Liver (tissue), 9 donors: ENCODE results near the gene FAT4. TPM values are rescaled to one million over a fixed set of nuclear protein-coding genes. Genes with fewer than 3 reads are reported as not detected.

ENCODE experiments used
- DNase-seq: peaks from one replicate; pipeline ENCODE4 v3.0.0-alpha.2; 2017; ENCODE audit warnings: low spot score
- H3K27ac ChIP-seq, 2 donors: one replicate each; pipeline ENCODE4 v1.7.0; 2013; ENCODE audit warnings: inconsistent platforms in 2 of 2, low read length in 2 of 2, control low read depth in 1 of 2, low read depth in 1 of 2, mild to moderate bottlenecking in 1 of 2
- H3K27me3 ChIP-seq, 4 donors: one replicate each; pipeline versions ENCODE4 v1.6.1 to v1.7.0; 2013; ENCODE audit warnings: low read length in 3 of 4, inconsistent platforms in 1 of 4, mild to moderate bottlenecking in 1 of 4, moderate library complexity in 1 of 4; ENCODE audit not compliant: control insufficient read depth in 4 of 4, insufficient read depth in 4 of 4
- H3K36me3 ChIP-seq, 4 donors: one replicate each; pipeline versions ENCODE4 v1.6.1 to v1.7.0; 2013; ENCODE audit warnings: low read length in 3 of 4, mild to moderate bottlenecking in 3 of 4, low read depth in 1 of 4, moderate library complexity in 1 of 4; ENCODE audit not compliant: control insufficient read depth in 4 of 4, insufficient read depth in 3 of 4
- H3K4me1 ChIP-seq, 4 donors: one replicate each; pipeline versions ENCODE4 v1.6.1 to v1.7.0; 2013; ENCODE audit warnings: low read length in 3 of 4, mild to moderate bottlenecking in 3 of 4, moderate library complexity in 1 of 4; ENCODE audit not compliant: control insufficient read depth in 4 of 4, insufficient read depth in 4 of 4
- H3K4me3 ChIP-seq, 3 donors: one replicate each; pipeline versions ENCODE4 v1.6.1 to v1.7.0; 2013; ENCODE audit warnings: low read length in 3 of 3, control low read depth in 1 of 3, low read depth in 1 of 3, mild to moderate bottlenecking in 1 of 3
- H3K9ac ChIP-seq, 2 donors: one replicate each; pipeline ENCODE4 v1.7.0; 2013; ENCODE audit warnings: low read length in 2 of 2, mild to moderate bottlenecking in 2 of 2, moderate library complexity in 2 of 2, control low read depth in 1 of 2, low read depth in 1 of 2
- H3K9me3 ChIP-seq, 4 donors: one replicate each; pipeline versions ENCODE4 v1.6.1 to v1.7.0; 2013; ENCODE audit warnings: low read length in 3 of 4; ENCODE audit not compliant: control insufficient read depth in 4 of 4
- ATF3 ChIP-seq: IDR thresholded peaks from 2 replicates; pipeline ENCODE4 v1.6.1; 2016; ENCODE audit warnings: antibody characterized with exemption
- FOXA1 ChIP-seq: IDR thresholded peaks from 2 replicates; pipeline ENCODE4 v1.6.1; 2016; ENCODE audit warnings: antibody characterized with exemption
- FOXA2 ChIP-seq: IDR thresholded peaks from 2 replicates; pipeline ENCODE4 v1.6.1; 2016; ENCODE audit warnings: antibody characterized with exemption
- GABPA ChIP-seq, 2 donors: IDR thresholded peaks in 1 of 2; conservative IDR thresholded peaks in 1 of 2; 2 replicates each; pipeline ENCODE4 v1.6.1; 2016; ENCODE audit warnings: antibody characterized with exemption in 2 of 2, mild to moderate bottlenecking in 1 of 2, moderate library complexity in 1 of 2
- HNF4A ChIP-seq, 2 donors: conservative IDR thresholded peaks; 2 replicates each; pipeline ENCODE4 v1.6.1; 2016; ENCODE audit warnings: antibody characterized with exemption in 2 of 2, mild to moderate bottlenecking in 2 of 2
- HNF4G ChIP-seq: IDR thresholded peaks from 2 replicates; pipeline ENCODE4 v1.6.1; 2016; ENCODE audit warnings: antibody characterized with exemption
- JUND ChIP-seq, 2 donors: IDR thresholded peaks; 2 replicates each; pipeline ENCODE4 v1.6.1; 2016; ENCODE audit warnings: antibody characterized with exemption in 2 of 2
- MAX ChIP-seq: IDR thresholded peaks from 2 replicates; pipeline ENCODE4 v1.6.1; 2016; ENCODE audit warnings: antibody characterized with exemption
- NR2F2 ChIP-seq: IDR thresholded peaks from 2 replicates; pipeline ENCODE4 v1.6.1; 2016; ENCODE audit warnings: antibody characterized with exemption
- RAD21 ChIP-seq, 2 donors: IDR thresholded peaks; 2 replicates each; pipeline ENCODE4 v1.6.1; 2016; ENCODE audit warnings: antibody characterized with exemption in 2 of 2, mild to moderate bottlenecking in 2 of 2
- REST ChIP-seq: IDR thresholded peaks from 2 replicates; pipeline ENCODE4 v1.6.1; 2016; ENCODE audit warnings: antibody characterized with exemption, mild to moderate bottlenecking
- RXRA ChIP-seq, 2 donors: IDR thresholded peaks; 2 replicates each; pipeline ENCODE4 v1.6.1; 2017 to 2018; ENCODE audit warnings: antibody characterized with exemption in 2 of 2, mild to moderate bottlenecking in 1 of 2
- TAF1 ChIP-seq: conservative IDR thresholded peaks from 2 replicates; pipeline ENCODE4 v1.6.1; 2016; ENCODE audit warnings: antibody characterized with exemption, mild to moderate bottlenecking
- YY1 ChIP-seq: IDR thresholded peaks from 2 replicates; pipeline ENCODE4 v1.6.1; 2016; ENCODE audit warnings: antibody characterized with exemption, mild to moderate bottlenecking
- ZBTB33 ChIP-seq: IDR thresholded peaks from 2 replicates; pipeline ENCODE4 v1.6.1; 2016; ENCODE audit warnings: antibody characterized with exemption
- WGBS: extraction: QIAGEN DNeasy Blood & Tissue Kit; methylation state at CpG from one replicate; pipeline ENCODE4 v1.1.7; 2013; 5-methylcytosine and 5-hydroxymethylcytosine counted together
- polyA plus RNA-seq, 2 donors: library from polyadenylated mRNA; stranded (reverse) in 1 of 2; unstranded in 1 of 2; fragments of 200-250 nt in 1 of 2; fragments of >200 nt in 1 of 2; fragmentation: Nextera tagmentation in 1 of 2; extraction: Ambion mirVana in 1 of 2; gene quantifications; one replicate each; pipeline versions ENCODE4 v1.2.1 to v1.2.3, GENCODE V29; 2013 to 2015
- total RNA-seq, 2 donors: library from RNA; depleted of rRNA; stranded (reverse); fragments of >200 nt; gene quantifications; one replicate each; pipeline ENCODE4 v1.2.3, GENCODE V29; 2014
- donor health status: healthy.
- donor health status: healthy.
- donor health status: healthy.
- donor health status: healthy.
- donor health status: healthy.

FAT4 gene
- total and polyA plus RNA-seq, 4 donors, result 0.90 to 11.5 (median 4.1) TPM

GRCh38 chr4:125350470-125351135, 35.8 kb downstream of the FAT4 start:
- H3K4me1 ChIP-seq, result no peaks in the 10 kb centered on the region
- H3K9me3 ChIP-seq, result no peaks in the 10 kb centered on the region
- no peak overlapping the region for H3K4me3 ChIP-seq
- H3K9ac ChIP-seq, result no peak overlapping the region
- DNase-seq, result no peak
- no peaks in the 10 kb centered on the region for H3K36me3 ChIP-seq
- no peak overlapping the region for H3K27ac ChIP-seq
- 79% methylated on average over 4 of the region's 4 CpGs for WGBS
- TF ChIP-seq FOXA2 (no peak), ZBTB33 (no peak), RXRA (IDR thresholded peaks at IDR 0.05) (no peak), HNF4A (conservative IDR thresholded peaks at IDR 0.05) (no peak), NR2F2 (no peak), YY1 (no peak), JUND (IDR thresholded peaks at IDR 0.05) (no peak)
- H3K27me3 ChIP-seq, result no peaks in the 10 kb centered on the region

- Histone ChIP-seq H3K36me3 (no peaks in the 10 kb centered on the region), H3K27me3 (no peaks in the 10 kb centered on the region), H3K9me3 (no peaks in the 10 kb centered on the region), H3K4me3 (no peak overlapping the region), H3K27ac (no peak overlapping the region), H3K9ac (no peak overlapping the region), H3K4me1 (no peaks in the 10 kb centered on the region)
- TF ChIP-seq RAD21 (IDR thresholded peaks at IDR 0.05), result no peak
- TF ChIP-seq FOXA2, result no peak
- TF ChIP-seq TAF1, result no peak
- TF ChIP-seq HNF4A (conservative IDR thresholded peaks at IDR 0.05), result no peak
- no peak for TF ChIP-seq RXRA (IDR thresholded peaks at IDR 0.05)
- no peak for TF ChIP-seq MAX
- no peak for TF ChIP-seq HNF4G
- no peak for DNase-seq
- 83% methylated on average over 1 of the region's 1 CpG for WGBS
These were observed 37.8 kb downstream of the FAT4 start for GRCh38 chr4:125352521-125352920.

GRCh38 chr4:125353131-125353530, 38.4 kb downstream of the FAT4 start:
- no peak overlapping the region for H3K27ac ChIP-seq
- H3K4me1 ChIP-seq, result no peaks in the 10 kb centered on the region
- no peak overlapping the region for H3K4me3 ChIP-seq
- no peak for DNase-seq
- H3K27me3 ChIP-seq, result no peaks in the 10 kb centered on the region
- H3K9me3 ChIP-seq, result no peaks in the 10 kb centered on the region
- WGBS, result 88% methylated on average over 1 of the region's 1 CpG
- H3K36me3 ChIP-seq, result no peaks in the 10 kb centered on the region
- no peak for TF ChIP-seq GABPA (IDR thresholded peaks at IDR 0.05 in 1 of 2, conservative IDR thresholded peaks at IDR 0.05 in 1 of 2)
- TF ChIP-seq YY1, result no peak
- TF ChIP-seq FOXA1, result no peak
- no peak for TF ChIP-seq ATF3
- no peak for TF ChIP-seq ZBTB33
- TF ChIP-seq REST, result no peak
- H3K9ac ChIP-seq, result no peak overlapping the region
